ENCODE results near the gene FEZF1.

- TF ChIP-seq CTCF (IDR thresholded peaks at IDR 0.05; ENCODE audit: low read depth, low read length, poor library complexity, severe bottlenecking) = no peak
- TF ChIP-seq EZH2phosphoT487 (IDR thresholded peaks at IDR 0.05; ENCODE audit: borderline replicate concordance, low read length) = no peak
Observed at GRCh38 chr7:122300956-122301833, 3.4 kb downstream of the FEZF1 start.
